GM12878 (cell line): ENCODE measurements around the gene CASP8.

ENCODE experiments used
- CHD1 ChIP-seq: IDR thresholded peaks from 2 replicates; pipeline ENCODE4 v1.6.1; 2012; ENCODE audit warnings: low read depth, low read length, improper control_type of control experiment
- EZH2 ChIP-seq: IDR thresholded peaks from 2 replicates; pipeline ENCODE4 v1.6.1; 2012; ENCODE audit warnings: low read depth, mild to moderate bottlenecking, control low read depth, inconsistent platforms, low read length, borderline replicate concordance; ENCODE audit not compliant: control insufficient read depth
- NFIC ChIP-seq: IDR thresholded peaks from 2 replicates; pipeline ENCODE4 v1.6.1; 2012; ENCODE audit warnings: low read depth, mild to moderate bottlenecking, inconsistent platforms, low read length, moderate library complexity
- SUZ12 ChIP-seq: fragments of 200-600 bp; sonication (generic); IDR thresholded peaks from one replicate; pipeline ENCODE4 v1.6.1; 2018; ENCODE audit warnings: antibody characterized with exemption, mild to moderate bottlenecking; ENCODE audit not compliant: unreplicated experiment
- TF ChIP-seq, protein P1 (sequence below): fragments of 450-650 bp; IDR thresholded peaks from 2 replicates; pipeline ENCODE4 v1.6.1; 2017; ENCODE audit warnings: borderline replicate concordance

GRCh38 chr2:201244829-201245228, 15.5 kb upstream of the CASP8 start:
- TF ChIP-seq CHD1 (no peak), NFIC (no peak), EZH2 (no peak), SUZ12 (no peak)
- TF ChIP-seq, protein P1, sequence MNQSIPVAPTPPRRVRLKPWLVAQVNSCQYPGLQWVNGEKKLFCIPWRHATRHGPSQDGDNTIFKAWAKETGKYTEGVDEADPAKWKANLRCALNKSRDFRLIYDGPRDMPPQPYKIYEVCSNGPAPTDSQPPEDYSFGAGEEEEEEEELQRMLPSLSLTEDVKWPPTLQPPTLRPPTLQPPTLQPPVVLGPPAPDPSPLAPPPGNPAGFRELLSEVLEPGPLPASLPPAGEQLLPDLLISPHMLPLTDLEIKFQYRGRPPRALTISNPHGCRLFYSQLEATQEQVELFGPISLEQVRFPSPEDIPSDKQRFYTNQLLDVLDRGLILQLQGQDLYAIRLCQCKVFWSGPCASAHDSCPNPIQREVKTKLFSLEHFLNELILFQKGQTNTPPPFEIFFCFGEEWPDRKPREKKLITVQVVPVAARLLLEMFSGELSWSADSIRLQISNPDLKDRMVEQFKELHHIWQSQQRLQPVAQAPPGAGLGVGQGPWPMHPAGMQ: no peak
